Measurements from ENCODE around the gene CAMK1D. TPM values are rescaled to one million over a fixed set of nuclear protein-coding genes. Genes with fewer than 3 reads are reported as not detected.

The CAMK1D gene
- total and polyA plus RNA-seq, 2 of the 4 experiments (the other 2 are of a cell fraction) = 5.0 to 5.3 TPM

DNA sequence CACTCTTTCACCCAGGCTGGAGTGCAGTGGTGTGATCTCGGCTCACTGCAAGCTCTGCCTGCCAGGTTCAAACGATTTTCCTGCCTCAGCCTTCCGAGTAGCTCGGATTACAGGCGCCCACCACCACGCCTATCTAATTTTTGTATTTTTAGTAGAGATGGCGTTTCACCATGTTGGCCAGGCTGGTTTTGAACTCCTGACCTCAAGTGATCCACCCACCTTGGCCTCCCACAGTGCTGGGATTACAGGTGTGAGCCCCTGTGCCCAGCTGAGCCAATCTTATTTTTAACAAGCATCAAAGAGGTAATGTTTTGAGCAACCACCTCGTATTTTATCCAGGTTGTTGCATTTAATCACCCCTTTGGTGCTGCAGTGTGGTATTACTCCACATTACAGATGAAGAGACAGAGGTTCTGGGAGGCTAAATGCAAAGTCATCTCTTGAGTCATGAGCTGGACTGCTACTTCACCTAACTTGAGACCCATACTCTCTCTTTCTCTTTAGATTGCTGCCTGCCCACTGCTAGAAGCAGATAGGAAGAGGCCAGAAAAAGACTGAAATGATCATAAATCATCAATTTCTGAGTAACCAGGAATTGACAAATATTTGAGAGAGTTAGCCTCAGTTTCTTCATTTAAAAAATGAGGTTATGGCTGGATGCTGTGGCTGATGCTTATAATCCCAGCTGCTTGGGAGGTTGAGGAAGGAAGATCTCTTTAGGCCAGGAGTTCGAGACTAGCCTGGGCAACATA, 116.2 kb downstream of the CAMK1D start:
- H3K9ac ChIP-seq (ENCODE audit: low read depth, low read length) = no peak overlapping the region
- H3K56ac ChIP-seq (ENCODE audit: extremely low read depth, insufficient read depth, low read length) = no peak overlapping the region
- no peak overlapping the region for H2BK15ac ChIP-seq (ENCODE audit: low read depth, low read length)
- no peak overlapping the region for H2AK5ac ChIP-seq (ENCODE audit: low read depth, low read length)
- no peak overlapping the region for H3K4me3 ChIP-seq (ENCODE audit: insufficient read depth, low read depth, low read length)
- no peaks in the 10 kb centered on the region for H3K79me1 ChIP-seq (ENCODE audit: low read depth in 1 of 2, low read length in 2 of 2)
- no TSS peak for BruUV-seq (replicated peaks)
- no peak overlapping the region for H3K23ac ChIP-seq (ENCODE audit: low read depth, low read length)
- H4K91ac ChIP-seq (ENCODE audit: insufficient read depth, low read depth, low read length) = no peak overlapping the region
- ChIA-PET POLR2A (ENCODE audit: unreplicated experiment) (no interaction called here), CTCF (no interaction called here)
- H3K4ac ChIP-seq (ENCODE audit: low read depth, low read length) = no peak overlapping the region
- no peak overlapping the region for H3K4me2 ChIP-seq (ENCODE audit: low read depth, low read length)
- intact Hi-C loops (cut with micrococcal nuclease) (no loop called here), dilution Hi-C loops (cut with HindIII; ENCODE audit: low sequenced_read_pairs, unreplicated experiment) (no loop called here), in situ Hi-C loops (cut with MboI; ENCODE audit: low sequenced_read_pairs) (no loop called here)
- H3K4me1 ChIP-seq (ENCODE audit: control insufficient read depth, insufficient read depth, low read length) = no peaks in the 10 kb centered on the region
- H4K5ac ChIP-seq (ENCODE audit: low read depth, low read length) = no peak overlapping the region
- 0 out of 2 replicates have a peak, but pooled peaks cover 1% of the 10 kb centered on the region for H3K27me3 ChIP-seq (ENCODE audit: control insufficient read depth, insufficient read depth, low read length)
- H3K9me1 ChIP-seq (ENCODE audit: insufficient read depth, low read length) = no peaks in the 10 kb centered on the region
- no peak overlapping the region for H2AK9ac ChIP-seq (replicated peaks; ENCODE audit: low read depth, low read length, poor library complexity)
- no peaks in the 10 kb centered on the region for H3K9me3 ChIP-seq (ENCODE audit: control insufficient read depth, insufficient read depth, low read length)
- no peak overlapping the region for H4K8ac ChIP-seq (ENCODE audit: low read depth in 2 of 2, low read length in 2 of 2)
- no peak overlapping the region for H3K18ac ChIP-seq (ENCODE audit: low read depth, low read length)
- no peaks in the 10 kb centered on the region for H3K36me3 ChIP-seq (ENCODE audit: control insufficient read depth, insufficient read depth, low read length)
- no peak; the same call in 1 of the 2 replicates for ATAC-seq (ENCODE audit: low read depth)
- WGBS, 2 experiments (ENCODE audit: extremely low coverage in 2 of 2, insufficient read length in 1 of 2) = no CpG with 5 or more reads among the region's 9 CpGs
- TF ChIP-seq NFE2L2 (IDR thresholded peaks at IDR 0.05; ENCODE audit: low read depth, low read length) (peak; percentile 44; the same call in 1 of the 2 replicates), FOS (IDR thresholded peaks at IDR 0.05; ENCODE audit: low read depth, low read length) (no peak)
- peak; percentile 26 for DNase-seq
- H4K20me1 ChIP-seq (ENCODE audit: insufficient read depth, low read length) = no peaks in the 10 kb centered on the region
- no peak overlapping the region for H3K27ac ChIP-seq (ENCODE audit: insufficient read depth, low read length)
- no peak overlapping the region for H3K14ac ChIP-seq (replicated peaks; ENCODE audit: low read depth, low read length)
- H2BK5ac ChIP-seq (ENCODE audit: low read depth, low read length, poor library complexity, severe bottlenecking) = no peak overlapping the region
- H2BK20ac ChIP-seq (ENCODE audit: low read depth, low read length) = no peak overlapping the region
- no peak overlapping the region for H2BK120ac ChIP-seq (ENCODE audit: low read depth, low read length)
- H2AFZ ChIP-seq (replicated peaks; ENCODE audit: low read length, poor library complexity) = no peak overlapping the region

Measured in IMR-90 (cell line).